Spleen (tissue), 11 donors: ENCODE data around the gene CALHM3. TPM values are rescaled to one million over a fixed set of nuclear protein-coding genes. Genes with fewer than 3 reads are reported as not detected.

Experiments
- DNase-seq: peaks from one replicate; pipeline ENCODE4 v3.0.0-alpha.2; 2020
- H3K27ac ChIP-seq, 8 donors: fragments of 200-600 bp; sonication (generic) in 7 of 8; 1 replicate in 4 of 8; 2 replicates in 4 of 8; pipeline versions ENCODE4 v1.5.0 to v1.8.0; 2016 to 2021; ENCODE audit warnings: inconsistent platforms in 4 of 8, mild to moderate bottlenecking in 4 of 8, moderate library complexity in 1 of 8
- H3K27me3 ChIP-seq, 7 donors: fragments of 200-600 bp; sonication (generic) in 6 of 7; replicated peaks in 1 of 7; 1 replicate in 4 of 7; 2 replicates in 3 of 7; pipeline versions ENCODE4 v1.5.0 to v1.8.0; 2016 to 2021; ENCODE audit warnings: inconsistent platforms in 3 of 7, mild to moderate bottlenecking in 1 of 7
- H3K36me3 ChIP-seq, 6 donors: fragments of 200-600 bp; sonication (generic) in 5 of 6; 1 replicate in 4 of 6; 2 replicates in 2 of 6; pipeline versions ENCODE4 v1.5.0 to v1.8.0; 2016 to 2021; ENCODE audit warnings: inconsistent platforms in 2 of 6
- H3K4me1 ChIP-seq, 6 donors: fragments of 200-600 bp; sonication (generic) in 5 of 6; 1 replicate in 3 of 6; 2 replicates in 3 of 6; pipeline versions ENCODE4 v1.5.0 to v1.8.0; 2016 to 2021; ENCODE audit warnings: inconsistent platforms in 3 of 6
- H3K4me3 ChIP-seq, 8 donors: fragments of 200-600 bp; sonication (generic) in 7 of 8; 1 replicate in 4 of 8; 2 replicates in 4 of 8; pipeline versions ENCODE4 v1.5.0 to v1.8.0; 2016 to 2021; ENCODE audit warnings: inconsistent platforms in 4 of 8, mild to moderate bottlenecking in 4 of 8, moderate library complexity in 2 of 8
- H3K9me3 ChIP-seq, 8 donors: fragments of 200-600 bp; sonication (generic) in 7 of 8; 1 replicate in 4 of 8; 2 replicates in 4 of 8; pipeline versions ENCODE4 v1.5.0 to v1.8.0; 2016 to 2021; ENCODE audit warnings: inconsistent platforms in 4 of 8
- CTCF ChIP-seq, 11 experiments: fragments of 200-600 bp in 7 of 11; fragments of 450-650 bp in 4 of 11; sonication (generic) in 4 of 11; IDR thresholded peaks in 8 of 11; conservative IDR thresholded peaks in 3 of 11; 1 replicate in 7 of 11; 2 replicates in 4 of 11; pipeline versions ENCODE4 v1.4.0 to v1.8.0; 2016 to 2021; ENCODE audit warnings: antibody characterized with exemption in 11 of 11, inconsistent platforms in 4 of 11, mild to moderate bottlenecking in 1 of 11
- POLR2A ChIP-seq, 3 donors: fragments of 450-650 bp; IDR thresholded peaks; one replicate each; pipeline ENCODE4 v1.5.1; 2017; ENCODE audit warnings: antibody characterized with exemption in 3 of 3, mild to moderate bottlenecking in 1 of 3
- POLR2AphosphoS5 ChIP-seq, 3 donors: sonication (generic); formaldehyde crosslinking; IDR thresholded peaks; one replicate each; pipeline ENCODE4 v1.5.1; 2017; ENCODE audit warnings: antibody characterized with exemption in 3 of 3
- WGBS, 5 donors: extraction: QIAGEN DNeasy Blood & Tissue Kit in 3 of 5; methylation state at CpG; one replicate each; pipeline versions ENCODE4 v1.1.5 to v1.1.7; 2013 to 2018; 5-methylcytosine and 5-hydroxymethylcytosine counted together
- intact Hi-C: fragments of 100-400 bp; cut with DNase I; formaldehyde crosslinking; loops from one replicate; pipeline ENCODE4 v1.15.0; 2023; ENCODE audit warnings: low total_unique reads
- polyA plus RNA-seq, 3 donors: library from polyadenylated mRNA; stranded (reverse); fragments of 200-250 nt; gene quantifications; one replicate each; pipeline ENCODE4 v1.2.1, GENCODE V29; 2013
- total RNA-seq, 7 donors: library from RNA; depleted of rRNA in 3 of 7; stranded (reverse); fragments of >200 nt in 3 of 7; fragmentation: NEBNext Ultra II Directional in 4 of 7; extraction: Animal tissue kit (Norgen Biotek cat#: 25700) in 4 of 7; gene quantifications; one replicate each; pipeline versions ENCODE4 v1.1.0 to v1.2.1, GENCODE V29; 2016 to 2021
- donor health status: healthy with polysubstance abuse.
- donor health status: DM: no; HTN: no; CAD: no; lungs with moderate emphysema.
- donor health status: DM: no; HTN: no; CAD: no.
- donor health status: Bipolar disorder and iron deficiency.
- donor health status: healthy.
- donor health status: DM: no; HTN: no; CAD: no.
- donor health status: DM: yes; HTN: yes; CAD: no.

CALHM3 gene
- total and polyA plus RNA-seq, 10 donors = 0.03 TPM; not detected in 9

GRCh38 chr10:103467406-103467805 is 11.6 kb downstream of the CALHM3 start:
- H3K27ac ChIP-seq = peak overlapping the region in 4 of 8 donors; percentile 33 to 70 (median 62)
- peaks cover 16 to 56% (median 39%) of the 10 kb centered on the region in 6 donors for H3K4me1 ChIP-seq
- TF ChIP-seq CTCF (IDR thresholded peaks at IDR 0.05 in 8 of 11, conservative IDR thresholded peaks at IDR 0.05 in 3 of 11) (no peak), POLR2A (IDR thresholded peaks at IDR 0.05) (no peak), POLR2AphosphoS5 (IDR thresholded peaks at IDR 0.05) (no peak)

GRCh38 chr10:103466734-103467133 is 12.3 kb downstream of the CALHM3 start:
- no peaks in the 10 kb centered on the region for H3K36me3 ChIP-seq
- intact Hi-C loops = no loop called here
- TF ChIP-seq POLR2A (IDR thresholded peaks at IDR 0.05) (no peak), CTCF (IDR thresholded peaks at IDR 0.05 in 8 of 11, conservative IDR thresholded peaks at IDR 0.05 in 3 of 11) (no peak), POLR2AphosphoS5 (IDR thresholded peaks at IDR 0.05) (no peak)
- peaks cover 9 to 49% (median 33%) of the 10 kb centered on the region in 6 donors for H3K4me1 ChIP-seq
- H3K9me3 ChIP-seq = no peaks in the 10 kb centered on the region
- H3K4me3 ChIP-seq = no peak overlapping the region
- H3K27me3 ChIP-seq = no peaks in the 10 kb centered on the region
- peak overlapping the region in 5 of 8 donors; percentile 13 to 70 (median 58) for H3K27ac ChIP-seq
- no peak for DNase-seq
- WGBS, 5 donors = 75 to 91% (median 77%) methylated on average over 3 of the region's 3 CpGs

More at GRCh38 chr10:103467406-103467805, 11.6 kb downstream of the CALHM3 start:
- DNase-seq = no peak
- no peaks in the 10 kb centered on the region for H3K9me3 ChIP-seq
- WGBS, 5 donors = 69 to 80% (median 78%) methylated on average over 7 of the region's 7 CpGs
- no peak overlapping the region for H3K4me3 ChIP-seq
- no peaks in the 10 kb centered on the region for H3K27me3 ChIP-seq
- H3K36me3 ChIP-seq = no peaks in the 10 kb centered on the region
- intact Hi-C loops = no loop called here

- intact Hi-C loops = no loop called here
- Histone ChIP-seq H3K9me3 (no peaks in the 10 kb centered on the region), H3K4me3 (no peak overlapping the region), H3K27ac (peak overlapping the region in 3 of 8 donors; percentile 24 to 54 (median 50)), H3K27me3 (no peaks in the 10 kb centered on the region), H3K36me3 (no peaks in the 10 kb centered on the region), H3K4me1 (peaks cover under 1 to 38% (median 21%) of the 10 kb centered on the region in 6 donors)
- DNase-seq = no peak
- TF ChIP-seq CTCF (IDR thresholded peaks at IDR 0.05 in 8 of 11, conservative IDR thresholded peaks at IDR 0.05 in 3 of 11) (no peak), POLR2A (IDR thresholded peaks at IDR 0.05) (no peak), POLR2AphosphoS5 (IDR thresholded peaks at IDR 0.05) (no peak)
- WGBS, 5 donors = 76 to 94% (median 87%) methylated on average over 14 of the region's 14 CpGs
Measured at GRCh38 chr10:103465411-103466179, 13.4 kb downstream of the CALHM3 start.

- H3K36me3 ChIP-seq = no peaks in the 10 kb centered on the region
- H3K27ac ChIP-seq = no peak overlapping the region
- H3K4me3 ChIP-seq = no peak overlapping the region
- intact Hi-C loops = no loop called here
- no peak for DNase-seq
- TF ChIP-seq CTCF (IDR thresholded peaks at IDR 0.05 in 8 of 11, conservative IDR thresholded peaks at IDR 0.05 in 3 of 11) (no peak), POLR2A (IDR thresholded peaks at IDR 0.05) (no peak), POLR2AphosphoS5 (IDR thresholded peaks at IDR 0.05) (no peak)
- 78 to 90% (median 86%) methylated on average over 4 of the region's 4 CpGs for WGBS, 5 donors
- peaks cover 0 to 32% (median 20%) of the 10 kb centered on the region in 6 donors for H3K4me1 ChIP-seq
- H3K27me3 ChIP-seq = no peaks in the 10 kb centered on the region
- no peaks in the 10 kb centered on the region for H3K9me3 ChIP-seq
Measured at GRCh38 chr10:103463499-103463898, 15.5 kb downstream of the CALHM3 start.
